RWPE1 (cell line): ENCODE data around the gene SCP2.
"Not testable (repeated sequence)": the region's sequence is repeated elsewhere in the genome, so short reads cannot be mapped to it uniquely, and the experiment has no call there.

Experiments used
- CTCF ChIA-PET: fragments of 350-600 bp; sonication (Branson Sonifier 250); formaldehyde crosslinking; extraction: SDS; loops from one replicate; lab custom pipeline; 2021; lab: Yijun Ruan, JAX
- POLR2A ChIA-PET: fragments of 400-600 bp; formaldehyde crosslinking; extraction: SDS; loops from one replicate; lab custom pipeline; 2020; ENCODE audit warnings: antibody characterized with exemption; ENCODE audit not compliant: low non-redundant PET; lab: Yijun Ruan, JAX
- DNase-seq: peaks from one replicate; pipeline ENCODE4 v3.0.0; 2012; ENCODE audit warnings: low spot score
- H3K27ac ChIP-seq: fragments of 450-650 bp; 2 replicates; pipeline ENCODE4 v1.5.1; 2017
- CTCF ChIP-seq: fragments of 450-650 bp; conservative IDR thresholded peaks from 2 replicates; pipeline ENCODE4 v1.5.1; 2017; ENCODE audit warnings: low read depth, mild to moderate bottlenecking

The SCP2 gene

GRCh38 chr1:52929019-52929418 is 1.9 kb downstream of the SCP2 start:
- ChIA-PET POLR2A (no interaction called here), CTCF (no interaction called here)
- no peak for TF ChIP-seq CTCF
- H3K27ac ChIP-seq, result no peak overlapping the region
- DNase-seq, result no peak

- POLR2A ChIA-PET, result no interaction called here
Measured at GRCh38 chr1:52937433-52938182, 10.5 kb downstream of the SCP2 start.

DNA sequence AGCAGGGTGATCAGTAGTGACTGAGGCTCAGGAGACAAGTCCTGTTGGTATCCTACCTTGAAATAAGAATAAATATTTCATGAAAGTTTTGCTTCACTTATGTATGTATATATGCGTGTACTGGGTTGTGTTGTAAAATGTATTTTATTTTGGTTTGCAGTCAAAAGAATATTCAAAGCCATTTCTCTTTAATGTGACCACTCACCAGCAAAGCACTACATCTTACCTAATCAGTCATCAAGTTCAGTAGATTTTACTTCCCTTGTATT is 11.0 kb downstream of the SCP2 start:
- POLR2A ChIA-PET, result no interaction called here

More at GRCh38 chr1:52937433-52938182, 10.5 kb downstream of the SCP2 start:
- H3K27ac ChIP-seq, result no peak overlapping the region
- CTCF ChIA-PET, result no interaction called here
- no peak for DNase-seq
- TF ChIP-seq CTCF, result no peak

GRCh38 chr1:52943876-52944416 is 16.9 kb downstream of the SCP2 start:
- CTCF ChIA-PET, result no interaction called here
- TF ChIP-seq CTCF, result no peak
- no peak for DNase-seq
- POLR2A ChIA-PET, result no interaction called here
- no peak overlapping the region for H3K27ac ChIP-seq

More for the DNA sequence above, 11.0 kb downstream of the SCP2 start:
- CTCF ChIA-PET, result no interaction called here
- no peak for DNase-seq
- TF ChIP-seq CTCF, result no peak
- no peak overlapping the region for H3K27ac ChIP-seq

DNA sequence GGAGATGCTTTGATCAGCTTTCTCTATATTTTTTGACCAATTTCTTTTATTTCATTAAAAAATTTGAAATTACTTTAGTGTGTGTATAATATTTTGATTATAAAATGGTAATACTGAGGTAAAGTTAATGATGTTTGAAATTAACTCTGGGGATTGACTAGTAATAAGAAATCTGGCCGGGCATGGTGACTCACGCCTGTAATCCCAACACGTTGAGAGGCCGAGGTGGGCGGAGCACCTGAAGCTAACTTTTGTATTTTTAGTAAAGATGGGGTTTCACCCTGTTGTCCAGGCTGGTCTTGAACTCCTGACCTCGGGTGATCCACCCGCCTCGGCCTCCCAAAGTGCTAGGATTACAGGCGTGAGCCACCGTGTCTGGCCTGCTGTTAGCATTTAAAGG is 17.5 kb downstream of the SCP2 start:
- TF ChIP-seq CTCF, result no peak
- CTCF ChIA-PET, result interaction anchor here (0.6 kb wide), 1 partner anchor 576 kb away, joined by 3 read pairs; no protein-coding TSS in a partner anchor
- DNase-seq, result no peak
- POLR2A ChIA-PET, result no interaction called here
- no peak overlapping the region for H3K27ac ChIP-seq

DNA sequence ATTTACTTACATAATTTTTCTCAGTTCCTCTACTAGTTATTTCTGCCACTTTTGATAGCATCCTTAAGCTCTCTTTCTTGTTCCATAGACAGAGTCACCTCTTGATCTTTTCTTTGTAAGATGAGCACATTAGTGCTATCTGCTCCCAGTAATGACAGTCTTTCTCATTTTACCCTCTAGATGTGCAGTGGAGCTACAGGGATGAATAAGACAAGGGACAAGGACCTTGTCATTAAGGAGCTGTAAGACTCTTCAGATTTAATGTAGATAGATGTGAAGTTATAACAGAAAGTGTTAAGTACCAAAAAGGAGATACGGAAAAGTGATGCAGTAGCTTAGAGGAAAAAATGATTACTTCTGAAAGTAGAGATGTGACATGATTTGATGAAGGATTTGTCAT is 20.4 kb downstream of the SCP2 start:
- TF ChIP-seq CTCF, result no peak
- CTCF ChIA-PET, result no interaction called here
- no peak for DNase-seq
- H3K27ac ChIP-seq, result no peak overlapping the region
- POLR2A ChIA-PET, result interaction anchor here (0.9 kb wide), 1 partner anchor 26 kb away, joined by 3 read pairs; the partner anchor contains the start of gene ECHDC2

DNA sequence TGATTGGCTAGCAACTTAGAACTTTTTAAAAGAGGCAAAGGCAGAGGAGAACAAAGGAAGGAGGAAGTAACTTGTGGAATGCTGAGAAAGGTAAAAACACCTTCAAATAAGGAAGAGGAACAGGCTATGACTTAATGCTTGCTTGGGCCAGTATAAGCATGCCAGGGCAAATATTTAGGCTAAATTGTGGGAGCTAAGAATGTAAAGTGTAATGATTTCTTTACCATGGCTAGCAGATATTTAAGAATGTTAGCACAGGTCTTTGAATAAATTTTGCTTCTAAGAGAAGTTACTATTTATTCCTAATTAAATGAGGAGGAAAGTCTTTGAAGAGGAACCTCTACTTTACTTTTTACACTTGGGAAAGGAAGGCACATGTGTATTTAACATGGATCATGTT is 22.5 kb downstream of the SCP2 start:
- CTCF ChIA-PET, DNase-seq, H3K27ac ChIP-seq, POLR2A ChIA-PET: not testable (repeated sequence)
